Panc1 (cell line): ENCODE results near the gene C5orf24. TPM values are rescaled to one million over a fixed set of nuclear protein-coding genes. Genes with fewer than 3 reads are reported as not detected.
"Not testable (repeated sequence)": the region's sequence is repeated elsewhere in the genome, so short reads cannot be mapped to it uniquely, and the experiment has no call there.

Source experiments
- ATAC-seq: fragments of 200-7000 bp; cut with Tn5 transposase; 2 replicates; pipeline ENCODE4 v1.9.1; 2020; ENCODE audit warnings: mild to moderate bottlenecking, moderate library complexity
- BruUV-seq: library from RNA; stranded (reverse); fragments of 400-500 nt; replicated peaks from 2 replicates; lab custom pipeline; 2021; lab: Mats Ljungman, UMichigan
- CTCF ChIA-PET: fragments of 300-600 bp; sonication (Branson Sonifier 250); formaldehyde crosslinking; loops from one replicate; lab custom pipeline; 2022; ENCODE audit warnings: antibody characterized with exemption; lab: Charles Lee
- POLR2A ChIA-PET: fragments of 300-600 bp; sonication (Branson Sonifier 250); formaldehyde crosslinking; loops from one replicate; lab custom pipeline; 2022; ENCODE audit warnings: antibody characterized with exemption; lab: Charles Lee
- DNase-seq: peaks from one replicate; pipeline ENCODE4 v3.0.0-alpha.2; 2010; ENCODE audit warnings: low read depth, low spot score
- H3K27ac ChIP-seq: 2 replicates; pipeline ENCODE4 v1.5.1; 2011; ENCODE audit warnings: mild to moderate bottlenecking, low read length, inconsistent platforms
- H3K27me3 ChIP-seq: fragments of 200-500 bp; sonication (Bioruptor generic); 2 replicates; pipeline ENCODE4 v1.6.0; 2014; ENCODE audit warnings: low read length, inconsistent platforms; ENCODE audit not compliant: control insufficient read depth, insufficient read depth
- H3K36me3 ChIP-seq: fragments of 200-500 bp; sonication (Bioruptor generic); 2 replicates; pipeline ENCODE4 v1.5.1; 2014; ENCODE audit warnings: inconsistent platforms, mild to moderate bottlenecking, low read length, moderate library complexity; ENCODE audit not compliant: control insufficient read depth, insufficient read depth
- H3K4me1 ChIP-seq: 2 replicates; pipeline ENCODE4 v1.5.1; 2011; ENCODE audit warnings: inconsistent platforms, mild to moderate bottlenecking, low read length, moderate library complexity; ENCODE audit not compliant: control insufficient read depth, insufficient read depth
- H3K4me3 ChIP-seq, 2 experiments: 2 replicates each; pipeline ENCODE4 v1.5.1; 2011 to 2012; ENCODE audit warnings: low read depth in 2 of 2, low read length in 2 of 2, mild to moderate bottlenecking in 2 of 2, inconsistent platforms in 1 of 2, moderate library complexity in 1 of 2
- H3K9me3 ChIP-seq: fragments of 200-500 bp; sonication (Bioruptor generic); 2 replicates; pipeline ENCODE4 v1.5.1; 2014; ENCODE audit warnings: low read depth, mild to moderate bottlenecking, inconsistent platforms, low read length, moderate library complexity; ENCODE audit not compliant: control insufficient read depth, insufficient read depth
- CTCF ChIP-seq: fragments of 450-650 bp; IDR thresholded peaks from 2 replicates; pipeline ENCODE4 v1.5.1; 2017; ENCODE audit warnings: mild to moderate bottlenecking
- POLR2AphosphoS5 ChIP-seq: IDR thresholded peaks from 2 replicates; pipeline ENCODE4 v1.6.1; 2012; ENCODE audit warnings: mild to moderate bottlenecking, low read depth, low read length, moderate library complexity
- SIN3A ChIP-seq: IDR thresholded peaks from 2 replicates; pipeline ENCODE4 v1.6.1; 2012; ENCODE audit warnings: low read depth, mild to moderate bottlenecking, low read length, moderate library complexity, borderline replicate concordance; ENCODE audit not compliant: insufficient read depth
- TCF7L2 ChIP-seq: IDR thresholded peaks from 2 replicates; pipeline ENCODE4 v1.6.1; 2011; ENCODE audit warnings: mild to moderate bottlenecking, low read depth, low read length, inconsistent platforms
- in situ Hi-C: cut with HindIII; loops from 2 replicates; pipeline ENCODE4 v1.10.0; 2016; ENCODE audit warnings: low sequenced_read_pairs, low pct_unique_long_range_greater_than_20kb
- intact Hi-C: fragments of 100-400 bp; cut with micrococcal nuclease; formaldehyde crosslinking; loops from one replicate; pipeline ENCODE4 v1.10.0; 2022; ENCODE audit not compliant: unreplicated experiment
- total RNA-seq: library from RNA; stranded (reverse); gene quantifications from one replicate; pipeline ENCODE4 v1.2.1, GENCODE V29; 2021; ENCODE audit not compliant: unreplicated experiment
- TF ChIP-seq, protein P1 (sequence below), 2 experiments: IDR thresholded peaks; 2 replicates each; pipeline ENCODE4 v1.6.1; 2011 to 2012; ENCODE audit warnings: low read depth in 2 of 2, control low read depth in 1 of 2, low read length in 1 of 2, mild to moderate bottlenecking in 1 of 2, moderate library complexity in 1 of 2; ENCODE audit not compliant: insufficient read depth in 1 of 2

Gene C5orf24
- total RNA-seq, 1 experiment from 2014 or later: 51.7 TPM

GRCh38 chr5:134838361-134838760, 7.4 kb upstream of the C5orf24 start:
- H3K4me3 ChIP-seq, in situ Hi-C loops, H3K27me3 ChIP-seq, H3K27ac ChIP-seq, H3K9me3 ChIP-seq, DNase-seq, intact Hi-C loops, ATAC-seq, CTCF ChIA-PET, BruUV-seq, H3K36me3 ChIP-seq, H3K4me1 ChIP-seq: not testable (repeated sequence)
- POLR2A ChIA-PET: interaction anchor here (0.6 kb wide), 1 partner anchor 41 kb away, joined by 7 read pairs; no protein-coding TSS in a partner anchor

DNA sequence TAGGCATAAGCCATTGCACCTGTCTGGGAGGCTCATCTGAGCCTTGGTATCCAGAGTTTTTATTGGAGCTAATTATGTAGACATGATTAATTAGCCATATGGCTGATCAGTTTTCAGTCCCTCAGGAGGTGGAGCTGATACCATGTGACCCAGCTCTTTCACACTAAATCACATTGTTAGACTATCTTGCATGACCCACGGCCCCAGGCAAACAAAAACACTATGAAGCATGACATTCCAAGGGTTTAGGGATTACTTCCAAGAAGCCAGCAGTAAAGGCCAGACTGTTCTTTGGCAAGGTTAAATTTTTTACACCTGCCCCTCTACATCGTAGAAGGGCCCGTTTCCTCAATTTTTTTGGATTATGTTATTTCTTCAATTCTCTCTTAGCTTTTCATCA, 5.0 kb upstream of the C5orf24 start:
- TF ChIP-seq SIN3A (no peak), CTCF (no peak), TCF7L2 (no peak)
- no peak overlapping the region for H3K27ac ChIP-seq
- no peaks in the 10 kb centered on the region for H3K27me3 ChIP-seq
- ChIA-PET POLR2A (no interaction called here), CTCF (no interaction called here)
- no peaks in the 10 kb centered on the region for H3K9me3 ChIP-seq
- ATAC-seq: no peak
- no peak for DNase-seq
- H3K36me3 ChIP-seq: no peaks in the 10 kb centered on the region
- H3K4me1 ChIP-seq: peaks cover 7% of the 10 kb centered on the region
- intact Hi-C loops: no loop called here
- H3K4me3 ChIP-seq: no peak overlapping the region
- in situ Hi-C loops: no loop called here
- no TSS peak for BruUV-seq

- Histone ChIP-seq H3K4me1 (peaks cover 9% of the 10 kb centered on the region), H3K9me3 (no peaks in the 10 kb centered on the region), H3K36me3 (peaks cover 6% of the 10 kb centered on the region), H3K4me3 (no peak overlapping the region), H3K27me3 (no peaks in the 10 kb centered on the region), H3K27ac (no peak overlapping the region)
- ATAC-seq: no peak
- no peak for TF ChIP-seq POLR2AphosphoS5
- no peak for TF ChIP-seq CTCF
- TF ChIP-seq, protein P1, sequence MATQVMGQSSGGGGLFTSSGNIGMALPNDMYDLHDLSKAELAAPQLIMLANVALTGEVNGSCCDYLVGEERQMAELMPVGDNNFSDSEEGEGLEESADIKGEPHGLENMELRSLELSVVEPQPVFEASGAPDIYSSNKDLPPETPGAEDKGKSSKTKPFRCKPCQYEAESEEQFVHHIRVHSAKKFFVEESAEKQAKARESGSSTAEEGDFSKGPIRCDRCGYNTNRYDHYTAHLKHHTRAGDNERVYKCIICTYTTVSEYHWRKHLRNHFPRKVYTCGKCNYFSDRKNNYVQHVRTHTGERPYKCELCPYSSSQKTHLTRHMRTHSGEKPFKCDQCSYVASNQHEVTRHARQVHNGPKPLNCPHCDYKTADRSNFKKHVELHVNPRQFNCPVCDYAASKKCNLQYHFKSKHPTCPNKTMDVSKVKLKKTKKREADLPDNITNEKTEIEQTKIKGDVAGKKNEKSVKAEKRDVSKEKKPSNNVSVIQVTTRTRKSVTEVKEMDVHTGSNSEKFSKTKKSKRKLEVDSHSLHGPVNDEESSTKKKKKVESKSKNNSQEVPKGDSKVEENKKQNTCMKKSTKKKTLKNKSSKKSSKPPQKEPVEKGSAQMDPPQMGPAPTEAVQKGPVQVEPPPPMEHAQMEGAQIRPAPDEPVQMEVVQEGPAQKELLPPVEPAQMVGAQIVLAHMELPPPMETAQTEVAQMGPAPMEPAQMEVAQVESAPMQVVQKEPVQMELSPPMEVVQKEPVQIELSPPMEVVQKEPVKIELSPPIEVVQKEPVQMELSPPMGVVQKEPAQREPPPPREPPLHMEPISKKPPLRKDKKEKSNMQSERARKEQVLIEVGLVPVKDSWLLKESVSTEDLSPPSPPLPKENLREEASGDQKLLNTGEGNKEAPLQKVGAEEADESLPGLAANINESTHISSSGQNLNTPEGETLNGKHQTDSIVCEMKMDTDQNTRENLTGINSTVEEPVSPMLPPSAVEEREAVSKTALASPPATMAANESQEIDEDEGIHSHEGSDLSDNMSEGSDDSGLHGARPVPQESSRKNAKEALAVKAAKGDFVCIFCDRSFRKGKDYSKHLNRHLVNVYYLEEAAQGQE (IDR thresholded peaks at IDR 0.05; ENCODE audit: insufficient read depth in 1 of 2, low read depth in 2 of 2, low read length in 1 of 2): no peak
- no peak for TF ChIP-seq TCF7L2
- TF ChIP-seq SIN3A: no peak
- ChIA-PET CTCF (no interaction called here), POLR2A (no interaction called here)
- intact Hi-C loops: no loop called here
- BruUV-seq: no TSS peak
- in situ Hi-C loops: no loop called here
- DNase-seq: no peak
These were observed 1.5 kb upstream of the C5orf24 start for GRCh38 chr5:134844252-134844651.
